K562 (cell line): Measurements from ENCODE around the gene MAD1L1. TPM values are rescaled to one million over a fixed set of nuclear protein-coding genes. Genes with fewer than 3 reads are reported as not detected.

ENCODE experiments used
- EHMT2 ChIP-seq: fragments of 450-650 bp; IDR thresholded peaks from 2 replicates; pipeline ENCODE4 v1.6.1; 2018; ENCODE audit warnings: antibody characterized with exemption
- GTF3C2 ChIP-seq: IDR thresholded peaks from 3 replicates; pipeline ENCODE4 v1.6.1; 2011; ENCODE audit warnings: borderline replicate concordance, mild to moderate bottlenecking, moderate library complexity; ENCODE audit not compliant: insufficient read length; ENCODE audit errors: extremely low read depth
- PREB ChIP-seq: sonication (generic); formaldehyde crosslinking; IDR thresholded peaks from 2 replicates; pipeline ENCODE4 v1.8.1; 2023; ENCODE audit warnings: mild to moderate bottlenecking, missing genetic modification reagents
- polyA plus RNA-seq, 8 experiments: library from polyadenylated mRNA; depleted of rRNA in 4 of 8; stranded (reverse) in 5 of 8; unstranded in 3 of 8; fragments of >200 nt; fragmentation: Nextera tagmentation in 2 of 8; fragmentation: Illumina TruSeq in 1 of 8; extraction: Ambion mirVana in 2 of 8; extraction: Trizol in 1 of 8; gene quantifications; 2 replicates each; pipeline versions ENCODE4 v1.2.1 to v1.2.3, GENCODE V29; 2011 to 2014; ENCODE audit warnings: inconsistent platforms in 1 of 8, missing spikeins in 1 of 8
- total RNA-seq, 7 experiments: library from RNA; depleted of rRNA in 6 of 7; stranded (reverse); fragments of >200 nt in 6 of 7; fragmentation: Illumina TruSeq in 2 of 7; extraction: Trizol in 2 of 7; gene quantifications; 2 replicates each; pipeline versions ENCODE4 v1.2.1 to v1.2.3, GENCODE V29; 2011 to 2021; ENCODE audit warnings: low replicate concordance in 1 of 7

The MAD1L1 gene
- total and polyA plus RNA-seq, 9 of the 15 experiments (the other 6 are each of a cell fraction or from before 2014, with no cell fraction given): 1.7 to 89.7 (median 18.0) TPM

- TF ChIP-seq GTF3C2: no peak
- TF ChIP-seq PREB (CRISPR knock-in tag): no peak
- no peak for TF ChIP-seq EHMT2
Observed at GRCh38 chr7:1890289-1891235, 342.2 kb downstream of the MAD1L1 start (continued).
